ENCODE measurements around the gene NPHP3. TPM values are rescaled to one million over a fixed set of nuclear protein-coding genes. Genes with fewer than 3 reads are reported as not detected.
"Not testable (repeated sequence)": the region's sequence is repeated elsewhere in the genome, so short reads cannot be mapped to it uniquely, and the experiment has no call there.

The NPHP3 gene, protein sequence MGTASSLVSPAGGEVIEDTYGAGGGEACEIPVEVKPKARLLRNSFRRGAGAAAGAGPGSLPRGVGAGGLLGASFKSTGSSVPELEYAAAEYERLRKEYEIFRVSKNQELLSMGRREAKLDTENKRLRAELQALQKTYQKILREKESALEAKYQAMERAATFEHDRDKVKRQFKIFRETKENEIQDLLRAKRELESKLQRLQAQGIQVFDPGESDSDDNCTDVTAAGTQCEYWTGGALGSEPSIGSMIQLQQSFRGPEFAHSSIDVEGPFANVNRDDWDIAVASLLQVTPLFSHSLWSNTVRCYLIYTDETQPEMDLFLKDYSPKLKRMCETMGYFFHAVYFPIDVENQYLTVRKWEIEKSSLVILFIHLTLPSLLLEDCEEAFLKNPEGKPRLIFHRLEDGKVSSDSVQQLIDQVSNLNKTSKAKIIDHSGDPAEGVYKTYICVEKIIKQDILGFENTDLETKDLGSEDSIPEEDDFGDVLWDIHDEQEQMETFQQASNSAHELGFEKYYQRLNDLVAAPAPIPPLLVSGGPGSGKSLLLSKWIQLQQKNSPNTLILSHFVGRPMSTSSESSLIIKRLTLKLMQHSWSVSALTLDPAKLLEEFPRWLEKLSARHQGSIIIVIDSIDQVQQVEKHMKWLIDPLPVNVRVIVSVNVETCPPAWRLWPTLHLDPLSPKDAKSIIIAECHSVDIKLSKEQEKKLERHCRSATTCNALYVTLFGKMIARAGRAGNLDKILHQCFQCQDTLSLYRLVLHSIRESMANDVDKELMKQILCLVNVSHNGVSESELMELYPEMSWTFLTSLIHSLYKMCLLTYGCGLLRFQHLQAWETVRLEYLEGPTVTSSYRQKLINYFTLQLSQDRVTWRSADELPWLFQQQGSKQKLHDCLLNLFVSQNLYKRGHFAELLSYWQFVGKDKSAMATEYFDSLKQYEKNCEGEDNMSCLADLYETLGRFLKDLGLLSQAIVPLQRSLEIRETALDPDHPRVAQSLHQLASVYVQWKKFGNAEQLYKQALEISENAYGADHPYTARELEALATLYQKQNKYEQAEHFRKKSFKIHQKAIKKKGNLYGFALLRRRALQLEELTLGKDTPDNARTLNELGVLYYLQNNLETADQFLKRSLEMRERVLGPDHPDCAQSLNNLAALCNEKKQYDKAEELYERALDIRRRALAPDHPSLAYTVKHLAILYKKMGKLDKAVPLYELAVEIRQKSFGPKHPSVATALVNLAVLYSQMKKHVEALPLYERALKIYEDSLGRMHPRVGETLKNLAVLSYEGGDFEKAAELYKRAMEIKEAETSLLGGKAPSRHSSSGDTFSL (N-terminal part only)
- 10 to 100 TPM; 35.1 to 51.0 (median 42.8) TPM for polyA plus RNA-seq (ENCODE audit: insufficient read length in 4 of 4)

GRCh38 chr3:132722165-132723023, at the start of gene NPHP3:
TSS of gene NPHP3 (minus strand) at chr3:132722409. CDS start at chr3:132722355, 54 bp downstream.
- peak; percentile 85 to 92 (median 88) for DNase-seq (ENCODE audit: low read depth in 4 of 4, low spot score in 3 of 4)

DNA sequence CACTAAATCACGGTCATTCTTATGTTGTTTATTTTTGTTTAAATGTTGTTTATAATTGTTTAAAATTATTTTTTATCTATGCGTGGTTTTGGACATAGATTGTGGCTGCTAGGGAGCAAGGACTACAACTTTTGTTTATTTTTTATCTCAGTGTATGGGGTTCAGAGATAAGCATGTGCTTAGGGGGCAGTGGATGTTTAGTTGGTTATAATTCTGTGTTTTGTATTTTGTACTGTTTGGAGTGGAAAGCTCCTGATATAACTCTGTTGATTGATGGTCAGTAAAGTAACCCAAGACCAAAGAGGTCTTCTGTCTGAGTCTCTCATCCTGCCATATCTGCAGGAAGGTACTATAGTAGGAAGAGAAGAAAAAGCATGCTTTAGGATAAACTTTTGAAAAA, 36.5 kb upstream of the NPHP3 start:
- DNase-seq (ENCODE audit: low read depth in 4 of 4, low spot score in 3 of 4) = no peak

DNA sequence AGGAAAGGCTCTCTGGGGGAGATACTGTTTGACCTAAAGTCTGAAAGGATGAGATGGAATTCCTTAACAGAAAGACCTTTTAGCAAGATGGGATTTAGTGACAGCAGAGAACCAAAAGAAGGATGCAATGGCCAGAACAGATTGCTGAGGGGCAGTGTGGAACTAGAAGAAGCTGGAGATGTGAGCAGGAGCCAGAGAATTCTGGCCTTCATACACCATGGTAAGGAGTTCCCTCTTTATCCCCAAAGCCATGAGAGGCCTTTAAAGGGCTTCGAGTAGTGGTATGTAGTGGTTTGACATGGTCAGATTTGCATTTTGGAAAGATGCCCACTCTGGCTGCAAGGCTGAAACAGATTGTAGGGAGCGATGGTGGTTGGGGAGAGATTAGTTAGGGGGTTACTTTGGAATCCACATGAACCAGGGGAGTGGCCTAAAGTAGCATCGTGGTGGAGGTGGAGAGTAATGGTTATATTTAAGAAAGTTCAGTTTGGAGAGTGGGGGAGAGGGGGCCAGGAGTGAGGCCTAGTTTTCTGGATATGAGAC, 34.0 kb upstream of the NPHP3 start:
- no peak for DNase-seq (ENCODE audit: low read depth in 4 of 4, low spot score in 3 of 4)

- DNase-seq (ENCODE audit: low read depth in 4 of 4, low spot score in 3 of 4) = no peak
Observed at GRCh38 chr3:132753946-132754345, 31.7 kb upstream of the NPHP3 start.

GRCh38 chr3:132749786-132750185, 27.6 kb upstream of the NPHP3 start:
- no peak for DNase-seq (ENCODE audit: low read depth in 4 of 4, low spot score in 3 of 4)

- DNase-seq (ENCODE audit: low read depth in 4 of 4, low spot score in 3 of 4) = not testable (repeated sequence)
Observed at GRCh38 chr3:132746720-132747119, 24.5 kb upstream of the NPHP3 start.

- DNase-seq (ENCODE audit: low read depth in 4 of 4, low spot score in 3 of 4) = no peak
Observed at GRCh38 chr3:132738314-132738713, 16.1 kb upstream of the NPHP3 start.

- no peak for DNase-seq (ENCODE audit: low read depth in 4 of 4, low spot score in 3 of 4)
Observed at GRCh38 chr3:132735589-132735988, 13.4 kb upstream of the NPHP3 start.

DNA sequence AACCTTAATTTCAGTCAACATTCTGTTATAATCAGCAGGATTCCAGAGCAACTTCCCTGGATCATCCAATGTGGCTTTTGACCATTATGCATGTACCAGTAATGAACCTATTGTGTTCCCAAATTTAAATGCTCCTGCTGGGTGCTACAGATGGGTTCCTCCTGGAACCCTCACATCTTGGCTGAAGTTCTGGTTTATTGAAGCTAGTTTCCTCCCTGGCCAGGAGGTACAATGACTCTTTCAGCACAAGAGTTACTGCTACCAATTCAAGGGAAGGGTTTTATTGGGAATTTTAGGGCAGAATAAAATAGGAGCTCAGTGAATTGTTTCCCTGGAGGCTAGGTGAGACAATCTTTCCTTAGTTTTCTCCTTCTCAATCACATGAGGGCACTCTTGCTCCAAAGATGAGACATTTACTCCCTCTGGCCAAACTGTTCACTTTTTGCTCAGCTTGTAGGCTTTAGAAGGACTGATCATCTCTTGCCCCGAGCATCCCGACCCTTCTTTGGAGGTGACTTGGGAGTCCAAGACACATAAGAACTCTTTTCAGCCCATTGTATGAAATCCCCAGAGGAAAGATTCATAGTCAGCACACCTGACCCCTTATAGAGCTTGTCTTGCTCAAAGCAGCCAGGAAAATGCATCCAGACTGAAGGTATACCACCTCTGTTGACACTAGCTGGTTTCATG, 8.8 kb upstream of the NPHP3 start:
- peak in 2 of 4 donors; percentile 26 to 27 for DNase-seq (ENCODE audit: low read depth in 4 of 4, low spot score in 3 of 4)

DNA sequence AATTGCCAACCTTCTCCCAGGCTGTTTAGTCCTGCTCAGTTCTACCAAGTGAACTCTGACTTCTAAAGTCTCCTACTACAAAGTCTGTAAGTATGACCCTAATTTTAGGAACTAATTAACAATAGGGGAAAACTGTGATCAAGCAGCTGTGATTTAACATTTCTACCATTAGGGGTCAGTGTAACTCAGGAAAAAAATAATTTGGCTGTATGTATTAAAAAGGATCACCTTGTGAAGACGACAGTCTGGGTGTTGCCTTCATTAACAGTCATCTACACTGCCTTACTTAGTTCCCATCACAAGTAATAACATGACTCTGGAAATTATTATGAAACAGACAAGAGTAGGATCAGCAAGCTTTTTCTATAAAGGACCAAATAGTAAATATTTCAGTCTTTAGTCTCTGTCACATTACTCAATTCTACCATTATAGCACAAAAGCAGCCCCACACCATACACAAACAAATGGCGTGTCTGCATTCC, 4.2 kb upstream of the NPHP3 start:
- peak in 1 of 4 donors; percentile 20 for DNase-seq (ENCODE audit: low read depth in 4 of 4, low spot score in 3 of 4)

DNA sequence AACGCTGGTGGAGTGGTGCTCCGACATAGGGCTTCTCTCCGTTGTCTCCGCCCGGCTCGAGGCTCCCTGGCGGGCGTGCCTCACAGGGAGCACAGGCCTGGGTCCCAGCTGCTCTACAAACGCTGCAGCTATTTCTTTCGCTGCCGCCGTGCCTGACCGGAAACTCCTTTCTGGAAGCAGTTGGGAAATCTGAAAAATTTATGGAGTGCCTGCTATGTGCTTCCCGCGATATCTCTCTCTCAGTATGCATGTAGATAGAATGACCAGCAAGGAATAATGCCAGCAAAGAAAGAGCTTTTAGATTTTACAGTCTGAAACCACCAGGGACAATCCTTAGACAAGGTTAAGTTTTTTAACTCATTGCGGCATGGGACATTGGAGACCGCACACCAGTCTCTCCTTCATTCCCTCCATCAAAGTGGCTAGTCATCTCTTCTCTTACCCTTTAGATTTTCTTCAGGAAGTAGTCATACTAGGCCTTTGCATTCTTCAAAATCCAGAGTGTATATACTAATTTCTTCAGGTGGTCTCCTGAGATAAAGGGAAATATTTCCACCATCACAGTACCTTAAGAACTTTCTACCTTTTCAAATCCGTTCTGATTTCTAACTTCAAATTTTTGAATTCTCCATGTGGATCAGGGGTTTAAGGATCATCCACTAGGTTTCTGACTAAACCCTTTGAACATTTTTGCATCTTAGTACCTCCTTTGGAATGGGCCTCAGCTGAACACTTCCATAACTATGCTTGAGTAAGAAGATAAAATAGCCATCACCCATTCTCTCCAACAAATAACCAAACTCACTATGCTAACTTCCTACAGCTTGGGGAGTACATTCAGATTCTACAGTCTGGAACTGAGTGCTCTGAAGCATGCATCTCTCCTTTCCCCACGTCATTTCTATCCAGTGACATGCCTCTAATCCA, 1.1 kb upstream of the NPHP3 start:
- peak in 1 of 4 donors; percentile 40 for DNase-seq (ENCODE audit: low read depth in 4 of 4, low spot score in 3 of 4)

GRCh38 chr3:132721479-132722164, 587 bp downstream of the NPHP3 start:
- peak in 2 of 4 donors; percentile 43 to 49 for DNase-seq (ENCODE audit: low read depth in 4 of 4, low spot score in 3 of 4)

DNA sequence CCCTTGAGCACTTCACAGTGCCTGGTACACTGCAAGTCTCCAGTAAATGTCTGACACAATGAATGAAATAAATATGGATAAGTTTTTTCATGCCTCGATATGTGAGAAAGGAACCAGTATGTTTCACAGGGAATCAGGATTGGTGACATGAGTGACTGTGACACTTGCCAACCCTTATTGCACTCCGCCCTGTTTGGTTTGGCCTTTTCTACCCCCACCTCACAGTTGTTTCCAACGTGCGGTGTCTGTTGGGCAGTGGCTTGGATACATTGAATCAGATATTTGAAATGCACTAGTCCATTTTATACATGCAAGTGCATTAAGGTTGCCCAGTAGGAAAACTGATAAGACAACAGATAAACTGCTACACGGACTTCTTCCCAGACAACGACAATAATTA, 2.0 kb downstream of the NPHP3 start:
- no peak for DNase-seq (ENCODE audit: low read depth in 4 of 4, low spot score in 3 of 4)

DNA sequence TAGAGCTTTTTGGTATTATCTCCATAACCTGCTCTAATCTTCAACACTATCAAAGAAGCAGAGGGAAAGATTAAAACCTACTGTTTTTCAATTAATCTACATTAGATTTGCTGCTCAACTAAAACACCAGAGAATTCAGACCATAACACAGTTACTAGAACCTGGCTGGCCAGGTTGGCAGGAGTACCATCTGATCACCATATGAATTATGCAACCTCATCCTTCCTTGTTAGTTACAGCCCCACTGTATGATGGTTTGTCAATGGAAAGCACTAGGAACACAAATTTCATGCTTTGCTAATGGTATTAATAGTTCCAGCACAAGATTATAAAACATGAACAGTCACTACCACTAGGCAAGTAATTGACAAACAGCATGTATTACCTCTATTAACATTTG, 5.8 kb downstream of the NPHP3 start:
- DNase-seq (ENCODE audit: low read depth in 4 of 4, low spot score in 3 of 4) = no peak

DNA sequence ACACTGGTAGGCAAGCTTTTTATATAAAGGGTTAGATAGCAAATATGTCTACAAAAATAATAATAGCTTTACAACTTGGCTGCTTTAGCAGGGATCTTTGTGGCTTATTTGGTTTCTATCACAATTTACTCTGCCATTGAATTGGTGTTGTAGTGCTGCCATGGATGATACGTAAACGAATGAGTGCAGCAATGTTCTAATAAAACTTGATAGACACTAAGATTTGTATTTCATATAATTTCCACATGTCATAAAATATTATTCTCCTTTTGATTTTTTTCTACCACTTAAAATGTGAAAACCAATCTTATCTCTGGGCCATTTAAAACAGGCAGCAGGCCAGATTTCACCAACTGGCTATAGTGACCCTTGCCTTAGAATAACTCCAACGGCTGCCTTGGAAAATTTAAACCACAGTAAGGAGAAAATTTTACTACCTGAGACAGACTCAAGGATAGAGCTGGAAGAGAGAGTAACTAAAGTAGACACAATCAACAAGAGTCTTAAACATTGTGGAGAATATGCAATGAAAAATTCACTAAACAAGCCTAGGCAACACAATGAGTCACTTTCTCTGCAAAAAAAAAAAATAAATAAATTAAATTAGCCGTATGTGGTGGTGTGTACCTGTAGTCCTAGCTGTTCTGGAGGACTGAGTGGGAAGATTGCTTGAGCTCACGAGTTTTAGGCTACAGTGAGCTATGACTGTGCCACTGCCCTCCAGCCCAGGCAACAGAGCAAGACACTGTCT, 8.1 kb downstream of the NPHP3 start:
- DNase-seq (ENCODE audit: low read depth in 4 of 4, low spot score in 3 of 4) = no peak

GRCh38 chr3:132710311-132710710, 11.9 kb downstream of the NPHP3 start:
- no peak for DNase-seq (ENCODE audit: low read depth in 4 of 4, low spot score in 3 of 4)
